Activated effector memory CD4-positive, alpha-beta T cell treated with anti-CD3 and anti-CD28 coated beads, Interleukin-2, amount 50 U/mL, for 16 hours (primary cell): Measurements from ENCODE around the gene MAP2.

Experiments used
- DNase-seq: peaks from one replicate; pipeline ENCODE4 v3.0.0-alpha.2; 2020

MAP2 gene

GRCh38 chr2:209423562-209424198, at the start of gene MAP2:
Gene MAP2 (plus strand): TSS chr2:209424047. CDS start chr2:209653171, 229,124 bp downstream.
- peak; percentile 82 for DNase-seq

- DNase-seq: no peak
These were observed 47.2 kb upstream of the MAP2 start for GRCh38 chr2:209376686-209377085.

- no peak for DNase-seq
These were observed 43.6 kb upstream of the MAP2 start for GRCh38 chr2:209380293-209380692.

GRCh38 chr2:209381091-209381490, 42.8 kb upstream of the MAP2 start:
- no peak for DNase-seq

GRCh38 chr2:209382775-209383174, 41.1 kb upstream of the MAP2 start:
- no peak for DNase-seq

GRCh38 chr2:209383212-209383611, 40.6 kb upstream of the MAP2 start:
- DNase-seq: no peak

- no peak for DNase-seq
These were observed 36.5 kb upstream of the MAP2 start for GRCh38 chr2:209387389-209387788.

- no peak for DNase-seq
These were observed 35.3 kb upstream of the MAP2 start for GRCh38 chr2:209388446-209389037.

- no peak for DNase-seq
These were observed 34.7 kb upstream of the MAP2 start for GRCh38 chr2:209389171-209389618.

GRCh38 chr2:209390839-209391238, 33.0 kb upstream of the MAP2 start:
- no peak for DNase-seq

GRCh38 chr2:209391776-209392401, 32.0 kb upstream of the MAP2 start:
- no peak for DNase-seq

GRCh38 chr2:209395229-209395628, 28.6 kb upstream of the MAP2 start:
- DNase-seq: no peak

GRCh38 chr2:209395652-209396051, 28.2 kb upstream of the MAP2 start:
- DNase-seq: no peak

GRCh38 chr2:209398463-209398862, 25.4 kb upstream of the MAP2 start:
- DNase-seq: no peak

- no peak for DNase-seq
These were observed 22.1 kb upstream of the MAP2 start for GRCh38 chr2:209401788-209402187.

- DNase-seq: no peak
These were observed 12.6 kb upstream of the MAP2 start for GRCh38 chr2:209411296-209411695.

GRCh38 chr2:209411718-209412117, 12.1 kb upstream of the MAP2 start:
- no peak for DNase-seq

GRCh38 chr2:209413311-209414014, 10.4 kb upstream of the MAP2 start:
- DNase-seq: no peak

- no peak for DNase-seq
These were observed 6.9 kb upstream of the MAP2 start for GRCh38 chr2:209416913-209417312.

- no peak for DNase-seq
These were observed 1.6 kb upstream of the MAP2 start for GRCh38 chr2:209422191-209422754.

- peak; percentile 63 for DNase-seq
These were observed 403 bp downstream of the MAP2 start for GRCh38 chr2:209424199-209424701.

- no peak for DNase-seq
These were observed 1.1 kb downstream of the MAP2 start for GRCh38 chr2:209424781-209425470.
